ENCODE results near the gene NAT9.
A peak's percentile ranks its signal among the peaks of the same experiment; 100 is the strongest.

The NAT9 gene

GRCh38 chr17:74776044-74776962 is at the start of gene NAT9:
Gene NAT9, minus strand, starts transcription at chr17:74776345. Its CDS starts 647 bp downstream, at chr17:74775698.
- TF ChIP-seq, protein P1, sequence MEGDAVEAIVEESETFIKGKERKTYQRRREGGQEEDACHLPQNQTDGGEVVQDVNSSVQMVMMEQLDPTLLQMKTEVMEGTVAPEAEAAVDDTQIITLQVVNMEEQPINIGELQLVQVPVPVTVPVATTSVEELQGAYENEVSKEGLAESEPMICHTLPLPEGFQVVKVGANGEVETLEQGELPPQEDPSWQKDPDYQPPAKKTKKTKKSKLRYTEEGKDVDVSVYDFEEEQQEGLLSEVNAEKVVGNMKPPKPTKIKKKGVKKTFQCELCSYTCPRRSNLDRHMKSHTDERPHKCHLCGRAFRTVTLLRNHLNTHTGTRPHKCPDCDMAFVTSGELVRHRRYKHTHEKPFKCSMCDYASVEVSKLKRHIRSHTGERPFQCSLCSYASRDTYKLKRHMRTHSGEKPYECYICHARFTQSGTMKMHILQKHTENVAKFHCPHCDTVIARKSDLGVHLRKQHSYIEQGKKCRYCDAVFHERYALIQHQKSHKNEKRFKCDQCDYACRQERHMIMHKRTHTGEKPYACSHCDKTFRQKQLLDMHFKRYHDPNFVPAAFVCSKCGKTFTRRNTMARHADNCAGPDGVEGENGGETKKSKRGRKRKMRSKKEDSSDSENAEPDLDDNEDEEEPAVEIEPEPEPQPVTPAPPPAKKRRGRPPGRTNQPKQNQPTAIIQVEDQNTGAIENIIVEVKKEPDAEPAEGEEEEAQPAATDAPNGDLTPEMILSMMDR (conservative IDR thresholded peaks at IDR 0.05; ENCODE audit: low read depth, low read length): no peak
- peak; percentile 81 for DNase-seq (ENCODE audit: low read depth)
- peak within 1 kb of the TSS; percentile 90 for H3K4me3 ChIP-seq (ENCODE audit: low read length)

GRCh38 chr17:74824961-74825627 is 48.9 kb upstream of the NAT9 start:
- H3K4me3 ChIP-seq (ENCODE audit: low read length): no peak overlapping the region
- TF ChIP-seq, protein P1 (conservative IDR thresholded peaks at IDR 0.05; ENCODE audit: low read depth, low read length): no peak
- DNase-seq (ENCODE audit: low read depth): no peak

- DNase-seq (ENCODE audit: low read depth): no peak
- TF ChIP-seq, protein P1 (conservative IDR thresholded peaks at IDR 0.05; ENCODE audit: low read depth, low read length): no peak
- H3K4me3 ChIP-seq (ENCODE audit: low read length): no peak overlapping the region
These were observed 46.8 kb upstream of the NAT9 start for GRCh38 chr17:74822939-74823367.

GRCh38 chr17:74822335-74822938 is 46.3 kb upstream of the NAT9 start:
- TF ChIP-seq, protein P1 (conservative IDR thresholded peaks at IDR 0.05; ENCODE audit: low read depth, low read length): no peak
- H3K4me3 ChIP-seq (ENCODE audit: low read length): no peak overlapping the region
- no peak for DNase-seq (ENCODE audit: low read depth)

DNA sequence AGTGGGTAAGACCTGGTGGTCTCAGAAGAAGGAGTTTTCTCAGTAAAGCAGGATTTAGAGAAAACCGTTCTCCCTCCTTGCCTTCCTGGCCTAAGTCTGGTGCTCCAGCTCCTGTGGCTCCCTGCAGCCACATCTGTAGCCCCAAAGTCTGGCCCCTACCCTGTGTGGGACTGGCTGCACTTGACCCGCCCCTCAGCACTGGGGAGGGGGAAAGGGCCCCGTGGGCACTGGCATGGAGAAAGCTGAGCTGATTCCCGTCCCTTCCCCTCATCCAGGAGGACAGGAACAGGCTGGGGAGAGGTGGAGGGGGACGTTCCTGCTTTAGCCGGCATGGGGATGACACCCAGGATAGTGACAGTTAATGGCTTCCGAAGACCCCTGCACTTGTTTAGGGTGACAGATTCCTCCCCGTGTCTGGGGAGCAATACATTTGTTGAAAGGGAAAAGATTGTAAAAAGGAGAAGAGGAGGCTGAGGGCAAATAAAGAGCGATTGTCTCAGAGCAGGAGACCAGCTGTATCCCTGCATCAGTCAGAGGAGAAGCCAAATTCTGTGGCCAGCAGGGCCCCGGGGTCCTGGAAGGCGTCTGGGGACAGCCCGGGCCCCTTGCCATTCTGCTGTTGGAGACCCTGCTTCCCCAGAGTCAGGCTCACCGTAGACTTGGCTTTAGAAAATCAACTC is 45.6 kb upstream of the NAT9 start:
- no peak for DNase-seq (ENCODE audit: low read depth)
- no peak overlapping the region for H3K4me3 ChIP-seq (ENCODE audit: low read length)
- TF ChIP-seq, protein P1 (conservative IDR thresholded peaks at IDR 0.05; ENCODE audit: low read depth, low read length): no peak

- TF ChIP-seq, protein P1 (conservative IDR thresholded peaks at IDR 0.05; ENCODE audit: low read depth, low read length): no peak
- DNase-seq (ENCODE audit: low read depth): no peak
- H3K4me3 ChIP-seq (ENCODE audit: low read length): no peak overlapping the region
These were observed 43.8 kb upstream of the NAT9 start for GRCh38 chr17:74819801-74820436.
